NCI-H524 (cell line): ENCODE results near the gene GTPBP8.
"Not testable (repeated sequence)": the region's sequence is repeated elsewhere in the genome, so short reads cannot be mapped to it uniquely, and the experiment has no call there.

ENCODE experiments used
- DNase-seq, 2 experiments: peaks; one replicate each; lab custom pipeline; 2025; lab: John Stamatoyannopoulos, UW

GTPBP8 gene

GRCh38 chr3:113000691-113001090, 9.9 kb downstream of the GTPBP8 start:
- DNase-seq = no peak

GRCh38 chr3:113002037-113002436, 11.3 kb downstream of the GTPBP8 start:
- DNase-seq = no peak

- no peak for DNase-seq
Measured at GRCh38 chr3:113002679-113003078, 11.9 kb downstream of the GTPBP8 start.

GRCh38 chr3:113005611-113006010, 14.8 kb downstream of the GTPBP8 start:
- no peak for DNase-seq

GRCh38 chr3:113006359-113007056, 15.7 kb downstream of the GTPBP8 start:
- no peak for DNase-seq

- DNase-seq = no peak
Measured at GRCh38 chr3:113008117-113008516, 17.3 kb downstream of the GTPBP8 start.

GRCh38 chr3:113013593-113013992, 22.8 kb downstream of the GTPBP8 start:
- DNase-seq = no peak

- no peak for DNase-seq
Measured at GRCh38 chr3:113018536-113019181, 27.9 kb downstream of the GTPBP8 start.

- peak; percentile 83 to 93 for DNase-seq
Measured at GRCh38 chr3:113019182-113020137, 28.7 kb downstream of the GTPBP8 start.

GRCh38 chr3:113021471-113021870, 30.7 kb downstream of the GTPBP8 start:
- no peak for DNase-seq

- no peak for DNase-seq
Measured at GRCh38 chr3:113034011-113034410, 43.2 kb downstream of the GTPBP8 start.

- peak; percentile 51 to 76 for DNase-seq
Measured at GRCh38 chr3:113035387-113035982, 44.7 kb downstream of the GTPBP8 start.

- no peak for DNase-seq
Measured at GRCh38 chr3:113038328-113038727, 47.5 kb downstream of the GTPBP8 start.

GRCh38 chr3:113039546-113039945, 48.8 kb downstream of the GTPBP8 start:
- DNase-seq = no peak

- no peak for DNase-seq
Measured at GRCh38 chr3:113040231-113040630, 49.4 kb downstream of the GTPBP8 start.

- no peak for DNase-seq
Measured at GRCh38 chr3:113043686-113044085, 52.9 kb downstream of the GTPBP8 start.

GRCh38 chr3:113046186-113046965, 55.6 kb downstream of the GTPBP8 start:
- not testable (repeated sequence) for DNase-seq

- peak; percentile 76 to 93 for DNase-seq
Measured at GRCh38 chr3:113051302-113051711, 60.5 kb downstream of the GTPBP8 start.
